Smooth muscle cell (in vitro differentiated cells): ENCODE results near the gene SLC22A14. TPM values are rescaled to one million over a fixed set of nuclear protein-coding genes. Genes with fewer than 3 reads are reported as not detected.

Source experiments
- DNase-seq: peaks from one replicate; lab custom pipeline; 2025; ENCODE audit not compliant: unreplicated experiment; lab: John Stamatoyannopoulos, UW
- H2AFZ ChIP-seq: fragments of 200-600 bp; sonication (generic); 2 replicates; pipeline ENCODE4 v1.6.0; 2016; ENCODE audit warnings: antibody characterized with exemption, low read depth, mild to moderate bottlenecking
- H3F3A ChIP-seq: fragments of 200-600 bp; sonication (generic); 2 replicates; pipeline ENCODE4 v1.6.0; 2017; ENCODE audit warnings: antibody characterized with exemption, low read depth
- H3K27ac ChIP-seq: fragments of 200-600 bp; sonication (generic); 2 replicates; pipeline ENCODE4 v1.5.1; 2016; ENCODE audit warnings: low read depth, mild to moderate bottlenecking
- H3K27me3 ChIP-seq: fragments of 200-600 bp; sonication (generic); 2 replicates; pipeline ENCODE4 v1.6.1; 2016; ENCODE audit warnings: low read depth, mild to moderate bottlenecking
- H3K36me3 ChIP-seq: fragments of 200-600 bp; sonication (generic); 2 replicates; pipeline ENCODE4 v1.5.1; 2016; ENCODE audit warnings: low read depth
- H3K4me1 ChIP-seq: fragments of 200-600 bp; sonication (generic); 2 replicates; pipeline ENCODE4 v1.5.1; 2016; ENCODE audit warnings: low read depth
- H3K4me2 ChIP-seq: fragments of 200-600 bp; sonication (generic); 2 replicates; pipeline ENCODE4 v1.6.0; 2016; ENCODE audit warnings: mild to moderate bottlenecking
- H3K4me3 ChIP-seq: fragments of 200-600 bp; sonication (generic); 2 replicates; pipeline ENCODE4 v1.5.1; 2016; ENCODE audit warnings: mild to moderate bottlenecking
- H3K79me2 ChIP-seq: fragments of 200-600 bp; sonication (generic); 2 replicates; pipeline ENCODE4 v1.6.0; 2016; ENCODE audit warnings: low read depth, mild to moderate bottlenecking
- H3K9ac ChIP-seq: fragments of 200-600 bp; sonication (generic); 2 replicates; pipeline ENCODE4 v1.6.0; 2016; ENCODE audit warnings: low read depth
- H3K9me3 ChIP-seq: fragments of 200-600 bp; sonication (generic); replicated peaks from 2 replicates; pipeline ENCODE4 v1.5.1; 2016; ENCODE audit warnings: low read depth
- H4K20me1 ChIP-seq: fragments of 200-600 bp; sonication (generic); 2 replicates; pipeline ENCODE4 v1.6.0; 2016; ENCODE audit warnings: low read depth
- CTCF ChIP-seq: fragments of 200-600 bp; sonication (generic); IDR thresholded peaks from 2 replicates; pipeline ENCODE4 v1.5.1; 2017; ENCODE audit warnings: borderline replicate concordance, mild to moderate bottlenecking, antibody characterized with exemption; ENCODE audit not compliant: insufficient read depth, poor library complexity, severe bottlenecking
- WGBS: methylation state at CpG from one replicate; pipeline ENCODE4 v1.1.7; 2016; ENCODE audit warnings: low lambda C conversion rate; 5-methylcytosine and 5-hydroxymethylcytosine counted together
- polyA plus RNA-seq: library from polyadenylated mRNA; unstranded; fragments of >200 nt; fragmentation: Nextera tagmentation; extraction: Ambion mirVana; gene quantifications from 2 replicates; pipeline ENCODE4 v1.2.1, GENCODE V29; 2016
- total RNA-seq: library from RNA; depleted of rRNA; stranded (reverse); fragments of >200 nt; gene quantifications from 2 replicates; pipeline ENCODE4 v1.2.3, GENCODE V29; 2014

Gene SLC22A14
- total and polyA plus RNA-seq, 2 experiments from 2014 or later, result 0.09 to 0.66 TPM

- no peaks in the 10 kb centered on the region for H3K4me1 ChIP-seq
- no peak overlapping the region for H3K9ac ChIP-seq
- no peaks in the 10 kb centered on the region for H3K27me3 ChIP-seq
- peak overlapping the region; percentile 52 for H3K27ac ChIP-seq
- H3K79me2 ChIP-seq, result no peaks in the 10 kb centered on the region
- H3F3A ChIP-seq, result no peaks in the 10 kb centered on the region
- H3K4me2 ChIP-seq, result no peak overlapping the region
- H3K36me3 ChIP-seq, result no peaks in the 10 kb centered on the region
- no peak overlapping the region for H3K4me3 ChIP-seq
- TF ChIP-seq CTCF, result no peak
- H4K20me1 ChIP-seq, result no peaks in the 10 kb centered on the region
- no peak overlapping the region for H2AFZ ChIP-seq
- no peak for DNase-seq
- no peaks in the 10 kb centered on the region for H3K9me3 ChIP-seq
Observed at GRCh38 chr3:38327335-38328009, 45.4 kb downstream of the SLC22A14 start.

DNA sequence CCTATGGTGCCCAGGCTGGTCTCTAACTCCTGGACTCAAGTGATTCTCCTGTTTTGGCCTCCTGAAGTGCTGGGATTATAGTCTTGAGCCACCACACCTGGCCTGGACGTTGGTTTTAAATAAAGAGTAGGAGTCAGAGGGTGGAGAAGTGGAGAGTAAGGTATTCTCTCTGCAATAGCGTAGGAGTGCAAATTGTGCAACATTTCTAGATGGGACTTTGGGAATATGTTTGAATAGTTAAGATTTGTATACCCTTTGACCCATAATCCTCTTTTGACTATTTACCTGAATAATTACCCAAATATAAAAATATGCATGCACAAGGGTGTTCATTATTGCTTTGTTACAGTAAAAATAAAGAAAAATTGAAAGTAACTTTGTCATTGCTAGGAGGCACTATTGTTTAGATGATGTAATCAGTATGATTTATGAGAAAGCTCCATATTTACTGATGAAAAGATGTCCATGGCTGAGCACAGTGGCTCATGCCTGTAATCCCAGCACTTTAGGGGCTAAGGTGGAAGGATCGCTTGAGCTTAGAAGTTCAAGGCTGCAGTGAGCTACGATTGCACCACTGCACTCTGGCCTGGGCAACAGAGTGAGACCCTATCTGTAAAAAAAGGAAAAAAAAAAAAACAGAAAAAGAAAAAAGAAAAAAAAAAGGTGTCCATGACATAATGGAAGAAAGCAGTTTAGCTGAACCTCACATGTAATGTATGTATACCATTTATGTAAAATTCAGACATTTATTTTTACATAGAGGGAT lies 49.3 kb downstream of the SLC22A14 start:
- H3K79me2 ChIP-seq, result no peaks in the 10 kb centered on the region
- no peak overlapping the region for H3K27ac ChIP-seq
- H3K4me1 ChIP-seq, result no peaks in the 10 kb centered on the region
- DNase-seq, result no peak
- H3F3A ChIP-seq, result no peaks in the 10 kb centered on the region
- TF ChIP-seq CTCF, result no peak
- no peaks in the 10 kb centered on the region for H3K36me3 ChIP-seq
- H4K20me1 ChIP-seq, result no peaks in the 10 kb centered on the region
- peaks cover 6% of the 10 kb centered on the region for H3K27me3 ChIP-seq
- no peak overlapping the region for H3K4me3 ChIP-seq
- no peak overlapping the region for H3K4me2 ChIP-seq
- 83% methylated on average over 4 of the region's 4 CpGs for WGBS
- H3K9ac ChIP-seq, result no peak overlapping the region
- no peaks in the 10 kb centered on the region for H3K9me3 ChIP-seq
- no peak overlapping the region for H2AFZ ChIP-seq

- no peak for TF ChIP-seq CTCF
- Histone ChIP-seq H3K27ac (no peak overlapping the region), H3K27me3 (peaks cover 6% of the 10 kb centered on the region), H3K9ac (no peak overlapping the region), H4K20me1 (no peaks in the 10 kb centered on the region), H3K4me3 (no peak overlapping the region), H3K36me3 (no peaks in the 10 kb centered on the region), H3K4me1 (no peaks in the 10 kb centered on the region), H3K9me3 (no peaks in the 10 kb centered on the region), H3K79me2 (no peaks in the 10 kb centered on the region), H3F3A (no peaks in the 10 kb centered on the region), H3K4me2 (no peak overlapping the region), H2AFZ (no peak overlapping the region)
- DNase-seq, result no peak
- 80% methylated on average over 3 of the region's 3 CpGs for WGBS
Observed at GRCh38 chr3:38332201-38332600, 50.1 kb downstream of the SLC22A14 start.
